Vagina (tissue), 2 donors: Measurements from ENCODE around the gene MYLK2. TPM values are rescaled to one million over a fixed set of nuclear protein-coding genes. Genes with fewer than 3 reads are reported as not detected.

ENCODE experiments used
- DNase-seq, 2 donors: peaks; one replicate each; pipeline ENCODE4 v3.0.0-alpha.2; 2017; ENCODE audit errors: extremely low spot score in 2 of 2
- H3K27ac ChIP-seq: fragments of 200-600 bp; sonication (generic); one replicate; pipeline ENCODE4 v1.5.1; 2019
- H3K27me3 ChIP-seq: fragments of 200-600 bp; sonication (generic); one replicate; pipeline ENCODE4 v1.5.1; 2019
- H3K36me3 ChIP-seq, 2 donors: fragments of 200-600 bp; sonication (generic); one replicate each; pipeline ENCODE4 v1.5.1; 2017 to 2019
- H3K4me1 ChIP-seq: fragments of 200-600 bp; sonication (generic); one replicate; pipeline ENCODE4 v1.5.1; 2019
- H3K4me3 ChIP-seq, 2 donors: fragments of 200-600 bp; sonication (generic); 1 replicate in 1 of 2; 2 replicates in 1 of 2; pipeline ENCODE4 v1.5.1; 2016 to 2019
- H3K9me3 ChIP-seq: fragments of 200-600 bp; sonication (generic); one replicate; pipeline ENCODE4 v1.5.1; 2019
- CTCF ChIP-seq, 3 experiments: fragments of 450-650 bp in 2 of 3; fragments of 200-600 bp in 1 of 3; sonication (generic) in 1 of 3; IDR thresholded peaks; one replicate each; pipeline ENCODE4 v1.5.1; 2017 to 2019; ENCODE audit warnings: antibody characterized with exemption in 3 of 3, mild to moderate bottlenecking in 2 of 3, moderate library complexity in 2 of 3
- POLR2A ChIP-seq, 2 donors: fragments of 450-650 bp; IDR thresholded peaks; one replicate each; pipeline ENCODE4 v1.6.1; 2017; ENCODE audit warnings: antibody characterized with exemption in 2 of 2, mild to moderate bottlenecking in 2 of 2, moderate library complexity in 2 of 2
- POLR2AphosphoS5 ChIP-seq, 2 donors: sonication (generic); formaldehyde crosslinking; IDR thresholded peaks; one replicate each; pipeline ENCODE4 v1.9.0; 2017; ENCODE audit warnings: antibody characterized with exemption in 2 of 2, mild to moderate bottlenecking in 2 of 2, low read depth in 1 of 2; ENCODE audit not compliant: insufficient read depth in 1 of 2
- intact Hi-C: fragments of 100-400 bp; cut with DNase I; formaldehyde crosslinking; loops from one replicate; pipeline ENCODE4 v1.15.1; 2023
- total RNA-seq: library from RNA; depleted of rRNA; stranded (reverse); fragments of >200 nt; gene quantifications from one replicate; pipeline ENCODE4 v1.2.3, GENCODE V29; 2016

The MYLK2 gene
- total RNA-seq, 1 donor from 2014 or later: not detected

DNA sequence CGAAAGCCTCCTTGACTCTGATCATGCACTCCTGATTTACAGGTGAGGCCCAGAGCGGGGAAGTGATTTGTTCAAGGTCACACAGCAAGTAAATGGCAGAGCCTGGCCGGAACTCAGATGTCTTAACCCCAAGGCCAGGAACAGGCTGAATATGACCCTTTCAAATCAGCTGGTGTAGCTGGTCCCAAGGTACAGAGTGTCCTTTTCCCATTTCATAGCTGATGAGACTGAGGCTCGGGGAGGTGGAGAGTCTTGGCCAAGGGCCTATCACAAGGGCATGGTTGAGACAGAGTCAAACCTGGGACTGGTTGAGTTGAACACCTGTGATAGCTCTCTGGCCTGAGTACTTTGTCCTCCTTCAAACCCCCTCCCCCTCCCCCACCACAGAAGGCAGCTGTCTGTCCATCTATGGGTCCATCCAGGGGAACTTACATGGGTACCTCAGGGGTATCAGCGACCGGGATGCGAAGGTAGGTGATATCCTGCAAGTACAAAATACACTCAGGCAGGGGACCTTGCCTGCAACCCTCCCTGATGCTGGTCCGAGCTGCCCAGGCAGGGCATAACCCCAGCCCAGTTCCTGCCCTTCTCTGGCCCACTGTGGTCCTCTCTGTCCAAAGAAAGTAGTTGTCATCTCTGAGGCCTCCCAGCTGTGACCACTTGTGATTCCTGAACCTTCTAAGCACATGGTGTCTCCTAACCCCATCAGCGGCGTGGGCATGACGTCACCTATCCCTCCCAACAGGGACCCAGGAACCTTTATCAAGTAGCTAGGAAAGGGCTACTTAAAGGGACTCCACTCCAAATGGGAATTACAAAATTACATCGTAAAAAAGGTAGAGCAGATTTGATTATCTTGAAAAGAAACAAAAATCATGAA lies 45.6 kb downstream of the MYLK2 start:
- intact Hi-C loops: no loop called here
- no peak overlapping the region for H3K4me3 ChIP-seq
- H3K9me3 ChIP-seq: no peaks in the 10 kb centered on the region
- peaks cover 24% of the 10 kb centered on the region for H3K4me1 ChIP-seq
- H3K27me3 ChIP-seq: no peaks in the 10 kb centered on the region
- no peak overlapping the region for H3K27ac ChIP-seq
- TF ChIP-seq POLR2A (IDR thresholded peaks at IDR 0.05) (no peak), POLR2AphosphoS5 (IDR thresholded peaks at IDR 0.05; ENCODE audit: insufficient read depth in 1 of 2, low read depth in 1 of 2) (no peak)
- no peak for DNase-seq
- H3K36me3 ChIP-seq: no peaks in the 10 kb centered on the region

- H3K27ac ChIP-seq: no peak overlapping the region
- H3K9me3 ChIP-seq: no peaks in the 10 kb centered on the region
- intact Hi-C loops: no loop called here
- H3K4me3 ChIP-seq: no peak overlapping the region
- peaks cover 19% of the 10 kb centered on the region for H3K4me1 ChIP-seq
- H3K27me3 ChIP-seq: no peaks in the 10 kb centered on the region
- no peak for TF ChIP-seq POLR2A (IDR thresholded peaks at IDR 0.05)
- no peak for TF ChIP-seq CTCF (IDR thresholded peaks at IDR 0.05)
- no peak for TF ChIP-seq POLR2AphosphoS5 (IDR thresholded peaks at IDR 0.05; ENCODE audit: insufficient read depth in 1 of 2, low read depth in 1 of 2)
- no peak for DNase-seq
- no peaks in the 10 kb centered on the region for H3K36me3 ChIP-seq
These were observed 47.1 kb downstream of the MYLK2 start for GRCh38 chr20:31866221-31866620.

DNA sequence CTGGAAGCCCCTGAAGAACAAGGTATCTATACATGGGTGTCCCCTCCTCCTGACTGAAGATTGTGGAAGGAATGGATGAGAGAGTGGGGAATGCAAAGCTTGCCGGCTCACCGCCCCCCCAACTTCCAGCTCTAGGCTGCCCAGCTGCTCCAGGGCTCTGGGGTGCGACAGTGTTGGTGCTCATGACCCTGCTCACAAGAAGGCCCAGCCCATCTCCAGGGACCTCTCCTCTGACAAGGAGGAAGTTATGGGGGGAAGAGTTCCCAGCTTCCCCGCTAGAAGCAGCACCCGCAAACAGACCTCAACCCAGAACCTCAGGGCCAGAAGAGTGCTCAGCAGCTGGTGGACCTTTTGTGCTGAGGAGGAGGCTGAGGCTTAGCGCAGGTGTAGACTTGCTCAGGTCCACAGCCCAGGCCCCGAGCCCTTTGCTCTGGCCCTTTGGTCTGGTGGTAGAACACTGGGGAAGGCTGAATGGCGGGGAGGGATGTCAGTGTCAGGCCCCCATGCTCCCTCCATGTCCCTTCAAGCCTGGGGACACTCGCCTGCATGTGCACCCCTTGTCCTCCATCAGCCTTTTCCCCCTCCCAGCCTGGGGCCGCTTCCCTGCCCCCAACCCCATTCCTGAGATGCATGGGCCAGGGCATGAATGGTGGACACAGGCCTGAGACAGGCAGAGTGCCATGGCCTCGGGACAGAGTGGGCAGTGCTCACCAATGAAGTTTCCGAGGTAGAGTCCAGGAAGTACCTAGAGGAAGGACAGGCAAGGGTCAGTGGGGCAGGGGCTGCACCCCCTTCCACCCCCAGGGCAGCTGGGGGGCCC lies 49.9 kb downstream of the MYLK2 start:
- Histone ChIP-seq H3K4me3 (peak overlapping the region; percentile 52 to 64), H3K27ac (no peak overlapping the region), H3K4me1 (peaks cover 20% of the 10 kb centered on the region), H3K27me3 (no peaks in the 10 kb centered on the region), H3K9me3 (no peaks in the 10 kb centered on the region), H3K36me3 (no peaks in the 10 kb centered on the region)
- DNase-seq: peak; percentile 46 to 79
- intact Hi-C loops: no loop called here
- TF ChIP-seq CTCF (IDR thresholded peaks at IDR 0.05) (no peak), POLR2A (IDR thresholded peaks at IDR 0.05) (no peak), POLR2AphosphoS5 (IDR thresholded peaks at IDR 0.05; ENCODE audit: insufficient read depth in 1 of 2, low read depth in 1 of 2) (no peak)

DNA sequence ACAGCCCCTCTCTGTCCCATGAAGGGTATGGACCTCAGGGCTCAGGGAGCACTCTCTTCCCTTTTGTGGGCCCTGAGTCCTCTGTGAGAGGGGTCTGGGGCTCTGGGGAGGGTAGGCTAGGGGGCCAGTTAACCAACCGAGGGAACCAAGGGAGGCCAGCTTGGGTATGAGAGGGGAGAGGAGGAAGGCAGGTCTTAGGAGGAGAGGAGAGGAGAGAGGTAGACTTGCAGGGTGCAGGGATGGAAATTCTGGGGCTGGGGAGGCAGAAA lies 50.5 kb downstream of the MYLK2 start:
- H3K27me3 ChIP-seq: no peaks in the 10 kb centered on the region
- H3K4me1 ChIP-seq: peaks cover 20% of the 10 kb centered on the region
- no peak for DNase-seq
- intact Hi-C loops: no loop called here
- H3K36me3 ChIP-seq: no peaks in the 10 kb centered on the region
- peak overlapping the region; percentile 70 for H3K27ac ChIP-seq
- H3K9me3 ChIP-seq: no peaks in the 10 kb centered on the region
- TF ChIP-seq CTCF (IDR thresholded peaks at IDR 0.05) (no peak), POLR2A (IDR thresholded peaks at IDR 0.05) (no peak), POLR2AphosphoS5 (IDR thresholded peaks at IDR 0.05; ENCODE audit: insufficient read depth in 1 of 2, low read depth in 1 of 2) (no peak)
- peak overlapping the region; percentile 52 to 64 for H3K4me3 ChIP-seq

DNA sequence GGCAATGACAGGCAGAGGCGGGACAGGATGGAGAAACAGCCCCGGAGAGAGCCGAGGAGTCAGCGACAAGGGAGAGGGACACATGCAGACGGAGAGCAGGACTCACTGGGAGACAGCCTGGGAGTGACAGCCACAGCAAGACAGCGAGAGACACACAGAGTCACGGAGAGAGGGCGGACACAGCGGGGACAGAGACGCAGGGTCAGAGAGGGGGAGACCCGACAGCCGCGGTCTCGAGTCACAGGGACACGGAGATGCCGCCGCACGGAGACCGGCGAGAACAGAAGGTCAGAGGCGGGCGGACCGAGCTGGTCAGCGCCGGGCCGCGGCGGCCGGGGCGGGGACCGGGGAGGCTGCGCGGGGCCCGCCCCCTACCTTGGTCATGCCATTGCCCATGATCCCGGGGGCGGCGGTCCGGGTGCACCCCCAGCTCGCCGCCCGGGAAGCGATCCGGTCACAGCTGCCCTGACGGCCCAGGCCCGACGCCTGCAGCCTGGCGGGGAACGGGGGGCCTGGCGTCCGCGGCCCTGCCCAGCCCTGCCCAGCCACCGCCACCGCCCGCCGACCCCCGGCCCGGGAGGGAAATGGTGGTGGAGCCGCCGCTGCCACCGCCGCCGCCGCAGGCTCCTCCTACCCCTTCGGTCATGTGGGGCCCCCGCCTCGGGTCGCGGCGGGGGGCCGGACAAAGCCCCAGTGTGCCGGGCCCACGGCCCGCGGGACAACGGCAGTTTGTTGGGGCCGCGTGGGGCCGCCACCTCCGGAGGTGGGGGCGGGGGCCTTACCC lies 51.0 kb downstream of the MYLK2 start, which contains the start of the genes DUSP15 and TTLL9:
Gene DUSP15 (minus strand): TSS at position 586 of the 784 bp plus-strand sequence. CDS start 190 bp downstream, at position 396.
Gene TTLL9 (plus strand): TSS at position 693 of the 784 bp plus-strand sequence. CDS start 493 bp downstream, outside the sequence.
- TF ChIP-seq POLR2A (IDR thresholded peaks at IDR 0.05) (no peak), POLR2AphosphoS5 (IDR thresholded peaks at IDR 0.05; ENCODE audit: insufficient read depth in 1 of 2, low read depth in 1 of 2) (no peak), CTCF (IDR thresholded peaks at IDR 0.05) (no peak)
- intact Hi-C loops: no loop called here
- peak in 1 of 2 donors; percentile 85 for DNase-seq

More for the DNA sequence above, 51.0 kb downstream of the MYLK2 start, which contains the start of the genes DUSP15 and TTLL9:
- Histone ChIP-seq H3K4me1 (peaks cover 20% of the 10 kb centered on the region), H3K27me3 (no peaks in the 10 kb centered on the region), H3K9me3 (no peaks in the 10 kb centered on the region), H3K36me3 (no peaks in the 10 kb centered on the region), H3K27ac (peak within 1 kb of the TSS; percentile 70), H3K4me3 (peak within 1 kb of the TSS; percentile 52 to 64)
